PC-9 (cell line): ENCODE results near the gene TH.

Source experiments
- CTCF ChIP-seq: fragments of 200-600 bp; sonication (generic); conservative IDR thresholded peaks from 2 replicates; pipeline ENCODE4 v1.6.1; 2017; ENCODE audit warnings: mixed run types, antibody characterized with exemption, mild to moderate bottlenecking, moderate library complexity
- EZH2 ChIP-seq: fragments of 200-600 bp; sonication (generic); IDR thresholded peaks from 2 replicates; pipeline ENCODE4 v1.8.0; 2017; ENCODE audit warnings: antibody characterized with exemption, low read depth

GRCh38 chr11:2190657-2191471, 19.2 kb upstream of the TH start:
- TF ChIP-seq CTCF (no peak), EZH2 (no peak)
